Brain microvascular endothelial cell (primary cell): ENCODE results near the gene CARD14.

Source experiments
- DNase-seq: peaks from one replicate; pipeline ENCODE4 v3.0.0-alpha.2; 2020
- H3K27ac ChIP-seq: fragments of 250-450 bp; sonication (Bioruptor Pico); 2 replicates; pipeline ENCODE4 v1.5.1; 2020; ENCODE audit warnings: mild to moderate bottlenecking, moderate library complexity
- H3K27me3 ChIP-seq: fragments of 250-450 bp; sonication (Bioruptor Pico); replicated peaks from 2 replicates; pipeline ENCODE4 v1.5.1; 2020; ENCODE audit warnings: mild to moderate bottlenecking
- H3K36me3 ChIP-seq: fragments of 250-450 bp; sonication (Bioruptor Pico); replicated peaks from 2 replicates; pipeline ENCODE4 v1.5.1; 2020; ENCODE audit warnings: mild to moderate bottlenecking
- H3K4me3 ChIP-seq: 2 replicates; pipeline ENCODE4 v1.5.1; 2011; ENCODE audit warnings: low read depth, mild to moderate bottlenecking, control low read depth, low read length, moderate library complexity
- in situ Hi-C: cut with HindIII; loops from 2 replicates; pipeline ENCODE4 v1.10.0; 2017; ENCODE audit warnings: low sequenced_read_pairs, low pct_ligation_motif_present
- TF ChIP-seq, protein P1 (sequence below): IDR thresholded peaks from 2 replicates; pipeline ENCODE4 v1.5.1; 2011; ENCODE audit warnings: low read depth, mild to moderate bottlenecking, moderate library complexity, low read length, control low read depth, inconsistent platforms; ENCODE audit errors: missing control alignments

The CARD14 gene

DNA sequence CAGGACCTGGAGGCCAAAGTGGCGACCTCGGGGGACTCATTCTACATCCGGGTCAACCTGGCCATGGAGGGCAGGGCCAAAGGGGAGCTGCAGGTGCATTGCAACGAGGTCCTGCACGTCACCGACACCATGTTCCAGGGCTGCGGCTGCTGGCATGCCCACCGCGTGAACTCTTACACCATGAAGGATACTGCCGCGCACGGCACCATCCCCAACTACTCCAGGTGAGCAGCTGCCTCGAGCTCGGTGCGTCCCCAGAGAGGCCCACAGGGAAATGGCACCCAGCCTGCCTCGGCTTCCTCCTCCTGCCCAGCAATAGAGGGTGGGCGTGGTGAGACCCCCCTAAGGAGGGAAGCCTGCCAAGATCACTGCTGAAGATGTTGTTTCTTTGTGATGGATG, 32.4 kb downstream of the CARD14 start:
- DNase-seq, result no peak

DNA sequence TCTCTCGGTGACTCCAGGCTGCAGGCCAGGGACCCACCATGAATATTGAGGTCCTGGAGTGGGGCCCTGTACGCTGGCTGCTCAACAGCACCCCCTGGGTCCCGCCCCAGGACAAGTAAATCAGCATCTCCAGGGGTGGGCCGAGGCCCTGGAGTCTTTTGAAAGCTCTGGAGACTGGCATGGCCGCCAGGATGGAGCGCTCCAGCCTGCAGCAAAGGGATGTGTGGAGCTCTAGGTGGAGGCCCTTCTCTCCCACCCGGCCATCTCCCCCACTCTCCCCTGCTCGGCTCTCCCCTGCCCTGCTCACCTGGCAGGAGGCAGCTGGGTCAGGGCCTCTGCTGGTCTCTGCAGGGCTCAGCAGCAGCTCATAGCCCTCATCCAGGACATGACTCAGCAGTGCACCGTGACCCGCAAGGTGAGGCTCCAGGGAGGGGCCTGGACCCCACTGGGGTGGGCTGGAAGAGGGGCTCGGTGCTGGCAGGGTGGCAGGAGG, 33.7 kb downstream of the CARD14 start:
- TF ChIP-seq, protein P1, sequence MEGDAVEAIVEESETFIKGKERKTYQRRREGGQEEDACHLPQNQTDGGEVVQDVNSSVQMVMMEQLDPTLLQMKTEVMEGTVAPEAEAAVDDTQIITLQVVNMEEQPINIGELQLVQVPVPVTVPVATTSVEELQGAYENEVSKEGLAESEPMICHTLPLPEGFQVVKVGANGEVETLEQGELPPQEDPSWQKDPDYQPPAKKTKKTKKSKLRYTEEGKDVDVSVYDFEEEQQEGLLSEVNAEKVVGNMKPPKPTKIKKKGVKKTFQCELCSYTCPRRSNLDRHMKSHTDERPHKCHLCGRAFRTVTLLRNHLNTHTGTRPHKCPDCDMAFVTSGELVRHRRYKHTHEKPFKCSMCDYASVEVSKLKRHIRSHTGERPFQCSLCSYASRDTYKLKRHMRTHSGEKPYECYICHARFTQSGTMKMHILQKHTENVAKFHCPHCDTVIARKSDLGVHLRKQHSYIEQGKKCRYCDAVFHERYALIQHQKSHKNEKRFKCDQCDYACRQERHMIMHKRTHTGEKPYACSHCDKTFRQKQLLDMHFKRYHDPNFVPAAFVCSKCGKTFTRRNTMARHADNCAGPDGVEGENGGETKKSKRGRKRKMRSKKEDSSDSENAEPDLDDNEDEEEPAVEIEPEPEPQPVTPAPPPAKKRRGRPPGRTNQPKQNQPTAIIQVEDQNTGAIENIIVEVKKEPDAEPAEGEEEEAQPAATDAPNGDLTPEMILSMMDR, result no peak
- Histone ChIP-seq H3K4me3 (no peak overlapping the region), H3K27me3 (no peaks in the 10 kb centered on the region), H3K27ac (no peak overlapping the region), H3K36me3 (no peaks in the 10 kb centered on the region)
- DNase-seq, result no peak
- in situ Hi-C loops, result no loop called here

More for the DNA sequence above, 32.4 kb downstream of the CARD14 start:
- no peaks in the 10 kb centered on the region for H3K36me3 ChIP-seq
- H3K4me3 ChIP-seq, result no peak overlapping the region
- in situ Hi-C loops, result no loop called here
- H3K27me3 ChIP-seq, result no peaks in the 10 kb centered on the region
- TF ChIP-seq, protein P1, result no peak
- H3K27ac ChIP-seq, result no peak overlapping the region

DNA sequence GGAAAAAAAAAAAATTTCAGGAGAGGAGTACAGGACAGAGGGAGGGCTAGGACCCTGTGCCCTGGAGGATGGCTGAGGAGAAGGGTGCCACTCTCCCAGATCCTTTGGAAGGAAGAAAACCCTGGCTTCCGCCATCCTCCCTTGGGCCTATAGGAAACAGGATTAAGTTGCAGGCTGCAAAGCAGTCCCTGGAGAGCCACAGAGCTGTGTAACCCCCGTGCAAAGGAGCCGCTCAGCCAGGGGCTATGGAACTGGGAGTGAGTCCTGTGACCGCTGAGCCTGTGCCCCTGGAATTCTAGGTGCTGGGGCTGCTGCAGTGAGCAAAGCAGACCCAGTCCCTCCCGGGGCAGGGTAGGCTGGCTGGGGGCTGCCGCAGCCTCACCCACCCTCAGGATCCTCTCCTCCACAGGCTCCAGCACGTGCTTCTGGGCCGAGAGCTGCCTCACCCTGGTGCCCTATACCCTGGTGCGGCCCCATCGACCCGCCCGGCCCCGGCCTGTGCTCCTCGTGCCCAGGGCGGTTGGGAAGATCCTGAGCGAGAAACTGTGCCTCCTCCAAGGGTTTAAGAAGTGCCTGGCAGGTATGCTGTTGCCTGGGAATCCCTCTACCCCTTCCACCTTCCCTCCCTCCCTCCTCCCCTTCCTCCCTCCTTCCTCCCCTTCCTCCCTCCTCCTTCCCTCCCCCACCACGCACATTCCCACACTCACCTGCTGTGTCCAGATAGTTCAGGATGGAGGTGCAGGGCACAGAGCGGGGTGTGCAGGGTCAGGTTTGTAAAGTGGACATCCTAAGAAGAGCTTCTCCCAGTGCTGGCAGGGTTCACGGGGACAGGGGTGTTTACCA, 35.0 kb downstream of the CARD14 start:
- no peak overlapping the region for H3K27ac ChIP-seq
- no peaks in the 10 kb centered on the region for H3K36me3 ChIP-seq
- in situ Hi-C loops, result no loop called here
- DNase-seq, result no peak
- H3K4me3 ChIP-seq, result no peak overlapping the region
- TF ChIP-seq, protein P1, result no peak
- no peaks in the 10 kb centered on the region for H3K27me3 ChIP-seq

DNA sequence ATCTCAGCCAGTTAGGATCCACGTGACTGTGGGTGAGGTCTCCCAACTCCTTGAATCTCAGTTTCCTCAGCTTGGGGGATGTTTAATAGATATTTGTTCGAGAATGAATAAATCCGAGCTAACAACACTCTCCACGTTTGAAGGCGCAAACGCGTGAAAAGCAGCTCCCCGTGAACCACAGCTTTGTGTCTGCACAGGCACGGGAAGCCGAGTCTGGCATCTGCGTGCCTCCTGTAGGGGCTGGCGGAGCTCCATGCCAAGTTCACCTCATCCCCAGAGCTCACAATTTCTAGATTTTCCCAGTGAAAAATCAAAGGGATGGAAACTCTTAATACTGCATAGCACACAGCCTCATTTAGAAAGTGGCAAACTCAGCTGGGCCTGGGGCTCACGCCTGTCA, 36.0 kb downstream of the CARD14 start:
- TF ChIP-seq, protein P1, result no peak
- H3K27ac ChIP-seq, result no peak overlapping the region
- DNase-seq, result no peak
- peaks cover 2% of the 10 kb centered on the region for H3K36me3 ChIP-seq
- in situ Hi-C loops, result no loop called here
- H3K27me3 ChIP-seq, result no peaks in the 10 kb centered on the region
- H3K4me3 ChIP-seq, result no peak overlapping the region

DNA sequence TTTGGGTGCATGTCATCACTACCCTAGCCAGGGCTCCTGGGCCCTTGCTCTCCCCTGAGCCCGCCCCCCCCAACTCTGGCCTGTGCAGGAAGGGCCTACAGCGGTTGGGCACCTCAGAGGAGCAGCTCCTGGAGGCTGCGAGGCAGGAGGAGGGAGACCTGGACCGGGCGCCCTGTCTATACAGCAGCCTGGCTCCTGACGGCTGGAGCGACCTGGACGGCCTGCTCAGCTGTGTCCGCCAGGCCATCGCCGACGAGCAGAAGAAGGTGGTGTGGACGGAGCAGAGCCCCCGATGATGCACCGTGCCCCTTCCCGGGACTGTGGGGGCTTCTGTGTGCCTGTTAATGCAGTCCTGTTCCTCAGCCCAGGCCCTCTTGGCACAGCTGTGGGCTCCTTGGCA, 38.2 kb downstream of the CARD14 start:
- in situ Hi-C loops, result no loop called here
- H3K4me3 ChIP-seq, result no peak overlapping the region
- TF ChIP-seq, protein P1, result no peak
- no peak overlapping the region for H3K27ac ChIP-seq
- DNase-seq, result no peak
- peaks cover 14% of the 10 kb centered on the region for H3K36me3 ChIP-seq
- no peaks in the 10 kb centered on the region for H3K27me3 ChIP-seq
